Measurements from ENCODE around the gene HYDIN.
"Not testable (repeated sequence)": the region's sequence is repeated elsewhere in the genome, so short reads cannot be mapped to it uniquely, and the experiment has no call there.

Gene HYDIN

DNA sequence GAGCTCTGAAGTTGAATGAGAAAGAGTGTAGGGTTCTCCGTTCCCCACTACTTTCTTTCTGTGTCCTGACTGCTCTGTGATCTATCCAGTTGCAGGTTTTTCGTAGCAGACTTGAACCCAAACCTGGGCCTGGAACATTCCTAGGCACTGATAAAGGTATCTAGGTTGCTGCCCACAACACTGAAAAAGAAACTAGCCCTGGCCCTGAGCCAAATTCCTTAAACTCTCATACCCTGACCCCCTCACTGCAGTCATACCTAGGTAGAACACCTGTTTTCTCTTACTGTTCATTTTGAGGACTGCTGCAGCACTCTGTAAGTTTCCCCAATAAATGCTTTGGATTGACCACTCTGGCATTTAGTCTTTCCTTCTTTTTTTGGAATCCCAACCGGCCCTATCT is 5.4 kb downstream of the HYDIN start:
- DNase-seq = no peak

DNA sequence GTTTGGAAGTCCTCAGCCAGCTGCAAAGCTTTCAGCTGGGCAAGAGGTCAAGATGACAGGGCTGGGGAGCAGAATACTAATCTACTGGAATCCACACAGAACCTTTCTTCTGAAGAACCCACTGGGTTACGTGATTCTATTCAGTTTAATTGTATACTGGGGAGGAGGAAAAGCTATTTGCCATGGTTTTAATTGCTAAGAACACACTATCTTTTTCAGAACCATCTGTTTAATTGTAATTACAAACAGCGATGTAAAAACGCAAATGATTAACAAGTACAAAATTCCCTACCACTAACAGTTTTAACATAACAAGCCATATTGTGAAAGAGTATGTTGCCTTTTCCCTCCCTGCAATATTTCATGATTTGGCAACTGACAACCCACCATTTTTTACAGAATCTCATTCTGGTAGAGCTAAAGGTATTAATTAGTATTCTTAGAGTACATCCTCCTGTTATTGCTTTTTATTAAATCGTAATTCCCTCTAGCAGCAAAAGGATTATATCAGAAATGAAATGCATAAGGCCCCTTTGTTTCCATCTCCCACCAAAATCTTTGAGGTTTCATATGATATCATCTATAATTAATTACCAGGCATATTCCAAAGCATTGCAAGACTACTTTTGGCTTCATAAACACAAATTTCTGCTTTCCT is 12.1 kb downstream of the HYDIN start:
- DNase-seq = no peak

DNA sequence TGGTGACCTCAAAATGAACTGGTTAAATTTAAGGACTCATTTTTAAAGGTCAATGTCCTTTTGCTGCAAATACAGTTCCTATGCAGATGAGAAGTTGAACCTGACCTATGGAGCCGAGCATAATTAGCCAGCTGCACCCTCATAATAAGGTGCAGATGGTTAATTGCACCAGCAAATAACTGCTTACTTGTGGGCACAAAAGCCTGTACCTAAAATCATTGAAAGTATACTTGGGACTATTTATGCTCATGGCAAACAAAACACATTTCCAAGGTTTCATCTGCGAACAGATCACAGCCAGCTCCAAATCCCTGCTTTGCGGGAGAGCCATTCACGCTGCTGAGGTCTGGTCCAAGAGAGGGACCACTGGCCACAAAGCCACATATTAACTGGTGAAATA is 13.0 kb downstream of the HYDIN start:
- DNase-seq = no peak

DNA sequence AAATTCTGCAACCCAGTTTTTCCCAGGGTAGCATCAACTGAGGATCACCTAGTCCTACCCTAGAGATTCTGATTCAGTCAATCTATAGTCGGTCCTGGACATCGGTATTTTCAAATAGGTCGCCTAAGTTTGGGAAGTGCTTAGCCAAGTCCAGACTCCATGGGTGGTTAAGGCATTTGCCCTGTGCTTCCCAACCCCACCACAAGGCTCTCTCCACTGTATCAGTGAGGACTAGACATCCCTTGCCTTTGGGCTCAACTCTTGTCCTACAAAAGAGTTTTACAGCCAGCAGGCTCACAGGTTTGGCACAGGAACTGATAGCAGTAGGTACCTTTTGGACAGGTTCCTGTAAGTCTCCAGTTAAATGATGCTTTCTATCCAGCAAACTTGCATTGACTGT is 13.8 kb downstream of the HYDIN start:
- no peak for DNase-seq

DNA sequence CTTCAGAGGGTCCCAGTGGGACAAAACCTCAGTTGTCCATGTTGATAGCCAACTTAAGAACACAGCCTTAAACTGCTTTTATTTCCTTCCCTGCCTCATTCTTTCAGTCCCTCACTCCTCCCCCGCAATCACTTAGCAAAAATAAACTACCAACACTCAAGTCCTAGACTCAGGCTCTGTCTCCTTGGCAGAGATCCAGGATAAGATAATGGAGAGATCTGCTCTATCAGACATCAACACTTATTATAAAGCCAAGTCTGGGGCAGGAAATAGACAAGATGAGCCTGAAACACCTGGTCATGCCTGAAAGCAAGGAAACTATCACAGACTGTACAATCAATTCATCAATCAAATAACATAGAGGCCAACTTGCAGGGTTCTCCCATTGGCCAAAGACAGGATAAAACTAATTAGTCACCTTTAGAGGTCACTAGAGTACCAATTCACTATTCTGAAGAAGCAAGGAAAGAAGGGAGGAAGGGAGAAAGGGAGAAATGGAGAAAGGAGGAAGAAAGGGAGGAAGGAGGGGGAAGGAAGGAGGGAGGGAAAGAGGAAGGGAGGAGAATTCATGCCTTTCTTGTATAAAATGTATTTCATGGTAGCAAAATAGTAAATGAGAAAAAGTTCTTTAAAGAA is 15.7 kb downstream of the HYDIN start:
- no peak for DNase-seq

DNA sequence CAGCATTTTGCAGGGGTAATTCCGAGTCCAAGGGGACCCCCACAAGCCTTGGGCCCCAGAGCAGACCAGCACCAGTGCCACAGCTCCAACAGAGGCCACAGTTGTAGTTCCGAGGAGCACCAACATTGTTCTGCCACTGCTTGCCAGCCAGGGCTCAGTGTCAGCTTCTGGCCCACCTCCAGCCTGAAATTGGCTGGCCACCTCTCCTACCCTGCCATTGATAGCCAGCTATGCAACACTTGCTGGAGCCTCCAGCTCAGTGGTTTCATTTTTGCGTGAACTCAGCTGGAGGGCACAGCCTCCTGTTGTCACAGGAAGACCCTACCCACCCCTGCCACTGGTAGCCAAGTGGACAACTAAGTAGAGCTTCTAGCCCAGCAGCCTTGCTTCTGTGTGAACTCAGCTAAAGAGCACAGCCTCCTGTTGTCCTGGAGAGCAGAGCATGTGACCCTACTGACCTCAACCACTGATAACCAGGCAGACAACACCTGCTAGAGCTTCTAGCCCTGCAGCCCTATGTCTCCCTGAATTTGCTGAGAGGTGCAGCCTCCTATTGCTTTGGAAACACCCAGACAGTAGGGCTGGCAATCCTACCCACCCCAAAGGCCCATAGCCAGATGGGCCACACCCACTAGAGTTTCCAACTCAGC is 24.9 kb downstream of the HYDIN start:
- DNase-seq = no peak

DNA sequence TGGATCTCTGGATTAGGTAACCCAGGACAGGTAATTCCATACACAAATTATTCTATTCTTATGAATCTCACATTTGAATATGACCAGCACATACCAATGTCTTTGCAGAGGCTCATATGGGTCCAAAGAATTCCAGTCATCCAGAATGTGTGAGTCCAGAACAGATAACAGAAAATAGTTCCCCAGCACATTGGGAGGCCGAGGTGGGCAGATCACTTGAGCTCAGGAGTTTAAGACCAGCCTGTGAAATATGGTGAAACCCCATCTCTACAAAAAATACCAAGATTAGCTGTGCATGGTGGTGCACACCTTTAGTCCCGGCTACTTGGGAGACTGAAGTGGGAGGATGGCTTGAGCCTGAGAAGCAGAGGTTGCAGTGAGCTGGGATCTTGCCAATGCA is 26.9 kb downstream of the HYDIN start:
- DNase-seq = no peak

DNA sequence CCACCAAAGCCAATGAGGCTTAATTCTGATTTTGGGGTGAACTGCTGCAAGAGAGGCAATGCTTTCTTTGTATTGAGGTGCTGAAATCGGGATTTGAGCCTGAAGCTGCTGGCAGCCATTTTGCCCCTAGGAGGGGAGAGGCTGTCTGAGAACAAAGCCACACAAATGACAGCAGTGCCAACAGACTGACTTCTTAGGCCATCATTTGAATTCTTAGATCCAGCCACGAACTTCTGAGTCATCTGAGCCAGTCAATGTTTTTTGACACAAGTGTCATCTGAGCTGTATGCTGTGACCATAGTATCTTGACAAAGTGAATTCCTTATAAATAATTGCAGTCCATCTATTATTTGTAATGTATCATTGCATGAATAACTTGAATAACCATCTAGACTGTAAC is 29.0 kb downstream of the HYDIN start:
- no peak for DNase-seq

DNA sequence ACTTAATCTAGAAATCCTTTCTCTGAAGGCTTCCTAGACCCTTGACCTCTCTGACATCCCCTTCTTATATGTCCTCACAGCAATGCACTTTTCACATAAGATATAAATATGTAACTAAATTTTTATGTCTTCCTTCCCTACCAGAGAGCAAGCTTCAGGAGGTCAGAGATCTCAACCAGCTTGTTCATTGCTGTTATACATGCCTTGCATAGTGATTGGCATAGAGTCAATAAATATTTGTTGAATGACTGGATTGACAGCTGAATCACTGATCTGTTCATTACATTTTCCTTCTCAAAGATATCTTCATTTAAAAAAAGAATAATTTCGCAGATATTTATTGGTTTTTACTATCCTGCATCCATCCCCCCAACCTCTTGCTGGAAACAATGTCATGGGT is 29.5 kb downstream of the HYDIN start:
- no peak for DNase-seq

DNA sequence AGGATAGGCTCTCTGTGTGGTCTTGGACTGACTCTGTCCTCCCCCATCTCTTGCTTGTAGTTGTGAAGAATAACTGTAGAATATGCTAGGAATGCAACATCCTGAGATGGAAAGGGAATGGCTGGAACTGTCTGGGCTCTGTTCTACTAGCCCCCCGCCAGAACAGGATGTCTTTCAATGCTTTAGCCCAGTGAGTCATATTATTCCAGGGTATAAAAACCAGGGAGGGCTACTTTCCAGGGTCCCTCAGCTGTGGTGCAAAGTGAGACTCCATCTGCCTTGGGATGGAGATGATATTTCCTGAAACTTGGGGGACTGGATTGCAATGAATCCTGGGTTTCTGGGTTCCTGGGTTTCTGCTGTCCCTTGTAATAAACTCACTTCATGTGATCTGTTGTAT is 32.1 kb downstream of the HYDIN start:
- no peak for DNase-seq

DNA sequence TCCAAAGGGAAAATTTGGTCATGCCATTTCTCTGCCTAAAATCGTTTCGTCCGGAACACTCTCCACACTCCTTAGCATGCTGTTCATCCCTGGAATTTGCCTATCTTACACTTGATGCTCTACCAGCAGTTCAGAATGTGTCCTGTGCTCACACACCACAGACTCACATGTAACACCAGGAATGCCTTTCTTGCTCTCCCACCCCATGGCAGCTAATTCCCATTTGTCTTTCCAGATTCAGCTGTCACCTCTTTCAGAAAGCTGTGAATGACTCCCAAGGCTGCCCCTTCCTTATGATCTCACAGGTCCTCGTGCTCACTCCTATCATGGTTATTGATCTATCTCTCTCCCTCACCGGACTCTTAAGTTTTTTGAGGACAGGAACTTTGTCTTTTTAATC is 38.1 kb downstream of the HYDIN start:
- DNase-seq = no peak

DNA sequence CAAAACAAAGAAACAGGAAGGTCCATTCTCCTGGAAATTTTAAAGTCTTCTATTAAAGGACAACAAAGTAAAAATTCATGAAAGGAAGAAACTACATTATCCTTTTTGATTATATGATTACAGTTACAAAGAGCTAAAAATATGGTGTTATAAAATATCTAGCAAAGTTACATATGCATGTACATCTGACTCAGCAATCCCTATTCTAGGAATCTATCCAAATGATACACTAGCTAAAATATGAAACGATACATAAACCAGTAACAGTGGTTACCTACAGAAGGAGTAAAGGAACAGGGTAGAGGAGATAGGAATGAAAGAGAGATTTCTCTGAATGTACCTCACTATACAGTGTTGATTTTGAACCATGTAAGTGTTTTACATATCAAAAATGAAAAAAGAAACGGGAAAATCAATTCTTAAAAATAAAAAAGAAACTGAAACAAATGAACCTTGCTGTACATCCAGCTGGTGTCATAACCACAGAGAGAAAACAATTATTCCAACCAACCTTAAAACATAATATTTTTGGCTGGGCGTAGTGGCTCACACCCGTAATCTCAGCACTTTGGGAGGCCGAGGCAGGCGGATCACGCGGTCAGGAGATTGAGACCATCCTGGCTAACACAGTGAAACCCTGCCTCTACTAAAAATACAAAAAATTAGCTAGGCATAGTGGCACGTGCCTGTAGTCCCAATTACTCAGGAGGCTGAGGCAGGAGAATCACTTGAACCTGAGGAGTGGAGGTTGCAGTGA is 41.4 kb downstream of the HYDIN start:
- DNase-seq = no peak

DNA sequence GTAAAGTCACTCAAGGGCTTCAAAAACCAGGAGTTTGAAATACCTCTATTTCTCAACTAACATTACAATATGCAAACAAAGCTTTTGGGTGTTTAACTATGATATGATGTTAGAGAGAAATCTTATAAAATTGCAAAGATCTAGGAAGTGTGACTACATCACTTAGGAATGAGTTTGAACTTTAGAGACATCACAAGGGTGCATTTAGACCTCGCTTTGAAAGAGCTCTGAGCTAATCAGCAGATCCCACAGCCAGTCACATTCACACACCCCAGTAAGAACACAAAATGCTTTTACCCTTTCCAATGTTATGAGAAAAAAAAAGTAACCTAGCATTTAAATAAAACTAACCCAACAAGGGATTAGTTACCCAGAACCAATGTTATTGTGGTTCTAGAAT is 45.2 kb downstream of the HYDIN start:
- no peak for DNase-seq

DNA sequence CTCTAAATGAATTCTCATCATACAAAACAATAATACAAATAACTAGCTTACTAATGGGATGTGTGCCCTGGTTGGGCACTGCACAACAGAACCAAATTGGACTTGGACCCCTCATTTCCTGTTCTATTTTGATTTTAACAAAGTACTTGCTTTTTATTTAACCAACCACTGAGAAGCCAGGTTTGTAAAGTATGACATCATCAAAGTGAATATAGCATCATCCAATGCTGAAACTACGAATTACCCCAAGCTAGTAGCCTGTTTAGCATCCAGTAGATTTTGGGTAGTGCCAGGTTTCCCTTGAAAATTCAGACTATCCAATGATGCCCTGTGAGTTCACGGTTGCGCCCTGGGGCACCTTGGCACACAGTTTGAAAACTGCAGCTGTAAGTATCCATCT is 51.0 kb downstream of the HYDIN start:
- no peak for DNase-seq

DNA sequence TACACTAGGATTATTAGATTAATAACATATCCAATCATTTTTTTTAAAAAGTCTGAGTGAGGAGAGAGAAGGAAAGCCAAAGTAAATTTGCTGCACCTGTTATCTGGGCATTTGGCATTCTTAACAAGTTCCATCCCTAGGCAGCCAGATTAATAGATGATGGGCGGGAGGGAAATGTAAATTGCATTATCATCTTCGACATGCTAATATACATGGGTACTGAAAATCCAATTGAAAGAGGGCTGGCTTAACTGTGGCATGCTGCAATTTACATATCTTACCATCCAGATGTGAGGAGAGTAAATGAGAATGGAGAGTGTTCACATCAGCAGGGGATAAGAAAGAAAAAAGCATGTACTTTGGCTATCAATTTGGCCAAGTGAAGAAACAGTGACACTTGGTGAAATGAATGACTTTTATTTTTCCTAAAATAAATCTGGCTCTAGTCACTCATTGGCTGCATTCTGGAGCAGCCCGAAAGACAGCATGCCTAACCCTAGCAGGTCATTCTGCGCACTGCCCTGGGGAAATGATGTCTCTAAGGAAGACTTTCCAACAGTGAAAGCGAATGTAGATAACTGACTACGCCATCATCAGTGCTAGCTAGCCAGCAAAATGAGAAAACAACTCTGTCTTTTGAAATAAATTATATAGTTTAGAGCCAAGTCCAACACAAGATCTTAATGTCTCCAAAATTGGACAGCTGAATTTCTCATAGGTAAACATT is 57.9 kb downstream of the HYDIN start:
- DNase-seq = no peak

DNA sequence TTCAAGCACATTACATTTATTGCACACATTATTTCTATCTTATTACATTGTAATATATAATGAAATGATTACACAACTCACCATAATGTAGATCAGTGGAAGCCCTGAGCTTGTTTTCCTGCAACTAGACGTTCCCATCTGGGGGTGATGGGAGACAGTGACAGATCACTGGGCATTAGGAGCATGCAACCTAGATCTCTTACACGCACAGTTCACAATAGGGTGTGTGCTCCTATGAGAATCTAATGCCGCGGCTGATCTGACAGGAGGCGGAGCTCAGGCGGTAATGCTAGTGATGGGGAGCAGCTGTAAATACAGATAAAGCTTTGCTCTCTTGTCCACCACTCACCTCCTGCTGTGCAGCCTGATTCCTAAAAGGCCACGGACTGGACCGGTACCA is 69.5 kb downstream of the HYDIN start:
- DNase-seq = not testable (repeated sequence)

DNA sequence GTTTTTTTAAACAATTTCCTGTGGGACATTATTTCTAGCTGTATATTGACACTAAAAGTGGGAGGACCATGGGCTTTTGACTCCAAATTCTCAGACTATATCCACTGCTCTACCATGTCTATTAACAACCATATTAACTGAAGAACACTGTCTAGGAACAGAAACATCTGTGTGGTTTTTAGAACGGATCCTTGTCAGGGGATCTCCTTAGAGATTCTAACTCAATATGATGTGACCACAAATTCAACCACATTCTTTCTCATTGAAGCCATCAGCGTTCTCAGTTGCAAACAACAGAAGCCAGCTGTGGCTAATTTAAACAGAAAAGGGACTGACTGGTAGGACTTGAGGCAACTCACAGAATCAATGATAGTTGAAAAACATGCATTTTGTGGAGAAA is 73.2 kb downstream of the HYDIN start:
- not testable (repeated sequence) for DNase-seq

DNA sequence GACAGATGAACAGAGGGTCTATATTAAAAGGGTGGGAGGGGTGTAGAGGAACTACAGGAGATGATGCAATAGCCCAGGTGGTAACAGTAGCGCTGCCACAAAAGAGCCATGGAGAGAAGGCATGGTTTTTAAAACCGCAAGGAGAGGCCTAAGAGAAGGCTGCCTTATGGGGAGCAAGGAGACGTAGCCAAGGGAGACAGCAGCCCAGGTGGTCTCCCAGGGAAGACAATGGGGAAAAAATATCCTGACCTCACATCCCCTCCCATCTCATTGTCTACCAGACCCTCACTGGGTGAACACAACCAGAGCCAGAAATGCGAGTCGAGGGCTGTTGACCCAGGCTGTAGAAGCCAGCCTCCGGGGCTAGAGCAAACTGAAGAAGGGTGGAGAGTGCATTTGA is 77.2 kb downstream of the HYDIN start:
- DNase-seq = not testable (repeated sequence)

DNA sequence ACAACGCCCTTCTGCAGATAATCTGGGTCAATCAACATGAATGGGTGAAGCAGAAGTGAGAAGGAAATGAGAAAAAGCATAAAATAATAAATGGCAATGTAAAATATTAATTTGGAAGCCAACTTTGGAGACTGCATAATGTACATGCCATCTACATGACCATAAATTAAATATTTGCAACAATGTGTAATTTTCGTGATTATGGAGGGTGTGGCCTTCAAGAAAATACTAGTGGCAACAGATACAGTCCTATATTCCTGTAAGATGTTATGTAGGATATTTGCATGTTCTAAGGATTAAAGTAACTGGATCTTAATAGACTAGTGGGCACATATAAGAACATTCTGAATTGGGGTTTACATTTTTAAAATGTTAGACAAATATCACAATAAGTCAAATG is 78.9 kb downstream of the HYDIN start:
- DNase-seq = not testable (repeated sequence)

DNA sequence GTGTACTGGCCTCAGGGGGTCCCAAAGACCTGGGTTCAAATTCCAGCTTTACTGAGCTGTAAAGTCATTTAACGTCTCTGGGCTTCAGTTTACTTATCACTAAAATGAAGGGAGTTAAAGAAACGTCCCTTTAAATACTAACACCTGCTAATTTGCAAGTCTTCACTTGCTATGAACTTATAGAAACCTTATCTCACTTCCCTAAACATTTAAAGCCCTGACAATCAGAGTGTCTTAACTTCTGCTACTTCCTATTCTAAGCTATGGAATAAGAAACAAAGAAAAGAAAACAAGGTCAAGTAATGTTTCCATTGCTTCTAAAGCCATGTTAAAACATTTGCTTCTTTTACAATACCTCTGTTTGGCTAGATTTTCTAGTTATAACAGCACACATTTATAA is 87.3 kb downstream of the HYDIN start:
- not testable (repeated sequence) for DNase-seq

DNA sequence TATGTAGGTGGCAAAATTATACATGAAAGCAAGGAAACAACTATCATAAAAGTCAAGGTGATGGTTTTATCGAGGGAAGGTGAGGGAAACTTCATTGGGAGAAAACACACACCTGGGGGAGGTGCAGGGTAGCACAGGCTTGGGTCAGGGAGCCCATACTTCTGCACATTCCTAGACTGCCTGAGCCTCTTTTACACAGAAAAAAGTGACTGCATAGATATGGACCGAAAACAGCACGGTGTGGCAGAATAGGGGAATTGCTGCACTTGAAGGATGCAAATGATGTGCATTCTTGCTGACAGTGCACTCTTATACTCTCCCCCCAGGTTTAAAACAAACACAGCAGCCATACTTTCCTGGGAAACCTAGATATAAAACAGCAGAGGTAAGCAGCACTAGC is 120.0 kb downstream of the HYDIN start:
- DNase-seq = not testable (repeated sequence)

DNA sequence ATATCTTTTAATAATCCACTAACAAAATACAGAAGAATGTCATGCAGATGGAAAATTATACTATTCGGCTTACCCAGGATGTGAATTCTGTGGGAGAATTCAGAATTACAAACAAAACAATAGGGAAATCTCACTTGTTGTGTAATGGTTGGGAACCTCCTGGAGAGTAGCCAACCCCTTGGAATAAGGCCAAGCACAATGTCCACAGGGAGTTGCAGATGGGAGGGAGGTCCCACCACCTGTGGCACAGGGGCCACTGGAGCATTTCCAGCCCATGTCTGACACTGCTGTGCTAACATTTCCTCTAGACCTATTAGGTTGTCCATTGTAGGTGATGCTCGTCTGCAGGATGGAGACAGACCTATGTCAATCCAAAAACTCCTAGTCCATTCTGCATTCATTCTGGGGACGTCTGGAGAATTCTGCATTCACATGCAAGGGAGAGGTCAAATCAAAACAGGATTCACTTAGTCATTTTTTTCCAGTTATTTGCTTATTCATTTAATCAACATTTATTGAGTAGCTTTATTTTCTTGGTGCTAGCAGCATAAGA is 120.8 kb downstream of the HYDIN start:
- DNase-seq = not testable (repeated sequence)
